Ectodermal cell (in vitro differentiated cells): Measurements from ENCODE around the gene CNN2.

ENCODE experiments used
- H3K27ac ChIP-seq: 2 replicates; pipeline ENCODE4 v1.7.0; 2013; ENCODE audit warnings: mild to moderate bottlenecking, low read depth, low read length; ENCODE audit not compliant: insufficient read depth, poor library complexity, severe bottlenecking
- H3K27me3 ChIP-seq: 2 replicates; pipeline ENCODE4 v1.7.0; 2013; ENCODE audit warnings: mild to moderate bottlenecking, low read length; ENCODE audit not compliant: insufficient read depth, control insufficient read depth, poor library complexity, severe bottlenecking
- H3K36me3 ChIP-seq: one replicate; pipeline ENCODE4 v1.7.0; 2013; ENCODE audit warnings: low read length; ENCODE audit not compliant: control insufficient read depth, insufficient read depth
- H3K4me1 ChIP-seq: one replicate; pipeline ENCODE4 v1.7.0; 2013; ENCODE audit warnings: low read length; ENCODE audit not compliant: control insufficient read depth, insufficient read depth
- H3K4me3 ChIP-seq: 2 replicates; pipeline ENCODE4 v1.7.0; 2013; ENCODE audit warnings: low read depth, low read length, control low read depth; ENCODE audit not compliant: insufficient read depth
- H3K9me3 ChIP-seq: 2 replicates; pipeline ENCODE4 v1.7.0; 2013; ENCODE audit warnings: mild to moderate bottlenecking, low read length, moderate library complexity; ENCODE audit not compliant: control insufficient read depth
- WGBS, 2 experiments: methylation state at CpG; one replicate each; pipeline ENCODE4 v1.1.7; 2013; ENCODE audit warnings: missing lambda C conversion rate in 2 of 2; 5-methylcytosine and 5-hydroxymethylcytosine counted together

The CNN2 gene

GRCh38 chr19:1004204-1004802 lies 22.1 kb upstream of the CNN2 start:
- 88% methylated on average over 32 of the region's 32 CpGs for WGBS, 2 experiments
- Histone ChIP-seq H3K9me3 (no peaks in the 10 kb centered on the region), H3K27ac (no peak overlapping the region), H3K27me3 (peaks cover 34% of the 10 kb centered on the region), H3K36me3 (no peaks in the 10 kb centered on the region), H3K4me1 (no peaks in the 10 kb centered on the region), H3K4me3 (no peak overlapping the region)

DNA sequence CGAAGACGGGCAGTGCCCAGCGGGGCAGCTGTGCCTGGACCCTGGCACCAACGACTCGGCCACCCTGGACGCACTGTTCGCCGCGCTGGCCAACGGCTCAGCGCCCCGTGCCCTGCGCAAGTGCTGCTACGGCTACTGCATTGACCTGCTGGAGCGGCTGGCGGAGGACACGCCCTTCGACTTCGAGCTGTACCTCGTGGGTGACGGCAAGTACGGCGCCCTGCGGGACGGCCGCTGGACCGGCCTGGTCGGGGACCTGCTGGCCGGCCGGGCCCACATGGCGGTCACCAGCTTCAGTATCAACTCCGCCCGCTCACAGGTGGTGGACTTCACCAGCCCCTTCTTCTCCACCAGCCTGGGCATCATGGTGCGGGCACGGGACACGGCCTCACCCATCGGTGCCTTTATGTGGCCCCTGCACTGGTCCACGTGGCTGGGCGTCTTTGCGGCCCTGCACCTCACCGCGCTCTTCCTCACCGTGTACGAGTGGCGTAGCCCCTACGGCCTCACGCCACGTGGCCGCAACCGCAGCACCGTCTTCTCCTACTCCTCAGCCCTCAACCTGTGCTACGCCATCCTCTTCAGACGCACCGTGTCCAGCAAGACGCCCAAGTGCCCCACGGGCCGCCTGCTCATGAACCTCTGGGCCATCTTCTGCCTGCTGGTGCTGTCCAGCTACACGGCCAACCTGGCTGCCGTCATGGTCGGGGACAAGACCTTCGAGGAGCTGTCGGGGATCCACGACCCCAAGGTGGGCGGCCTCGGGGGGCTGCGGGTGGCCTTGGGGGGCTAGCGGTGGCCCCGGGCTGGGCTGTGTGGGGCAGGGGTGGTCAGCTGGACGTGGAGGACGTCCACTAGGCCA lies 21.4 kb upstream of the CNN2 start:
- 93% methylated on average over 69 to 70 of the region's 70 CpGs for WGBS, 2 experiments
- no peaks in the 10 kb centered on the region for H3K4me1 ChIP-seq
- H3K9me3 ChIP-seq, result no peaks in the 10 kb centered on the region
- no peaks in the 10 kb centered on the region for H3K36me3 ChIP-seq
- no peak overlapping the region for H3K4me3 ChIP-seq
- no peak overlapping the region for H3K27ac ChIP-seq
- H3K27me3 ChIP-seq, result peaks cover 27% of the 10 kb centered on the region

DNA sequence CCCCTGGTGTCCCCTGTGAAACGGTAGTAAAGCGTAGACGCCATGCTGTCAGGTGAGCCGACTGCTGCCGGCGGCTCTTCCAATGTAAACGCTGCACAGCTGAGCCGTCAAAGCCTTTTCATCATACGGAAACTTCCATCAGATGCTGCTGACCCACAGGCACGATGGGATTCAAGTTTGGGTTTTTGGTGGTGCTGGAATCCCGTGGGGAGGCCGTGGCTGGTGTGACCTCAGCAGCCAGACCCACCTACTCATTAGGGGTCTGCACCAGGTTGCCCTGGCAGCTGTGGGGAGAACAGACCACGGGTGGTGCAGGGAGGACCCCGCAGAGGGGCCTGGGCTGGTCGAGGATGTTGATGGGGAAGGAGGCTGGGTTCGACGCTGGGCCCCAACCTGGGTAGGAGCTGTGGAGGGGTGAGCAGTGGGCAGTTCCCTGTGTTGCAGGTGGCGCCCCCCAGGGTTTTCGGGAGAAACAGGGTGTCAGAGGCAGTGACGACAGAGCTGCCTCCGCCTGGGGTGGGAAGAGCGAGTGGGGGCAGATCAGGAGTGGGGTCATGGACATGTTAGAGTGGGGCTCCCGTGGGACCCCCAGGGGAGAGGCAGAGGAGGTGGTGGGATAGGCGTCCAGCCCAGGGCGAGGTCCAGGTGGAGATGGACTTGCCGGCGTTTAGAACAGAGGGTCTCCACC lies 19.6 kb upstream of the CNN2 start:
- Histone ChIP-seq H3K4me3 (no peak overlapping the region), H3K27ac (no peak overlapping the region), H3K27me3 (peaks cover 9% of the 10 kb centered on the region), H3K36me3 (no peaks in the 10 kb centered on the region), H3K9me3 (no peaks in the 10 kb centered on the region), H3K4me1 (no peaks in the 10 kb centered on the region)
- WGBS, 2 experiments, result 90 to 92% methylated on average over 27 of the region's 27 CpGs

DNA sequence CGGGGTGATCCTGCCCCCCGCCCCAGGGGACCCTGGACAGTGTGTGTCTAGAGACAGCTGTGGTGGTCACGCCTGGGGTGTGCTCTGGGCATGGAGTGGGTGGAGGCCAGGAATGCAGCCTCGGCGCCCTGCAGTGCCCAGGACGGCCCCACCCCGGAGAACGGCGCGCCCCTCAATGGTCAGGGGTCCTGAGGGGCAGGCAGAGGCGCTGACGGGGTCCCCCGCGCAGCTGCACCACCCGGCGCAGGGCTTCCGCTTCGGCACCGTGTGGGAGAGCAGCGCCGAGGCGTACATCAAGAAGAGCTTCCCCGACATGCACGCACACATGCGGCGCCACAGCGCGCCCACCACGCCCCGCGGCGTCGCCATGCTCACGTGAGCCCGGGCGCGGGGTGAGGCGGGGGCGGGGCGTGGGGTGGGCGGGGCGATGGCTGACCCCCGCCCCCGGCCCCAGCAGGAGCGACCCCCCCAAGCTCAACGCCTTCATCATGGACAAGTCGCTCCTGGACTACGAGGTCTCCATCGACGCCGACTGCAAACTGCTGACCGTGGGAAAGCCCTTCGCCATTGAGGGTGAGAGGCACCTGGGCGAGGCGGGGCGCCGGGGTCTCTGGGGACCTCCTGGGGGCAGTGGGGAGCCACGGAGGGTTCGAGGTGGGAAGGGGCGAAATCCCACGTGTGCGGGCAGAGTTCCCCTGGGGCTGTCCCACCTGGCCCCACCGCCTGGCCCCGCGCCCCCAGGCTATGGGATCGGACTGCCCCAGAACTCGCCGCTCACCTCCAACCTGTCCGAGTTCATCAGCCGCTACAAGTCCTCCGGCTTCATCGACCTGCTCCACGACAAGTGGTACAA lies 18.8 kb upstream of the CNN2 start:
- no peak overlapping the region for H3K4me3 ChIP-seq
- H3K9me3 ChIP-seq, result no peaks in the 10 kb centered on the region
- H3K36me3 ChIP-seq, result peaks cover 5% of the 10 kb centered on the region
- no peak overlapping the region for H3K27ac ChIP-seq
- H3K27me3 ChIP-seq, result peaks cover 2% of the 10 kb centered on the region
- no peaks in the 10 kb centered on the region for H3K4me1 ChIP-seq
- WGBS, 2 experiments, result 95 to 96% methylated on average over 73 of the region's 73 CpGs

DNA sequence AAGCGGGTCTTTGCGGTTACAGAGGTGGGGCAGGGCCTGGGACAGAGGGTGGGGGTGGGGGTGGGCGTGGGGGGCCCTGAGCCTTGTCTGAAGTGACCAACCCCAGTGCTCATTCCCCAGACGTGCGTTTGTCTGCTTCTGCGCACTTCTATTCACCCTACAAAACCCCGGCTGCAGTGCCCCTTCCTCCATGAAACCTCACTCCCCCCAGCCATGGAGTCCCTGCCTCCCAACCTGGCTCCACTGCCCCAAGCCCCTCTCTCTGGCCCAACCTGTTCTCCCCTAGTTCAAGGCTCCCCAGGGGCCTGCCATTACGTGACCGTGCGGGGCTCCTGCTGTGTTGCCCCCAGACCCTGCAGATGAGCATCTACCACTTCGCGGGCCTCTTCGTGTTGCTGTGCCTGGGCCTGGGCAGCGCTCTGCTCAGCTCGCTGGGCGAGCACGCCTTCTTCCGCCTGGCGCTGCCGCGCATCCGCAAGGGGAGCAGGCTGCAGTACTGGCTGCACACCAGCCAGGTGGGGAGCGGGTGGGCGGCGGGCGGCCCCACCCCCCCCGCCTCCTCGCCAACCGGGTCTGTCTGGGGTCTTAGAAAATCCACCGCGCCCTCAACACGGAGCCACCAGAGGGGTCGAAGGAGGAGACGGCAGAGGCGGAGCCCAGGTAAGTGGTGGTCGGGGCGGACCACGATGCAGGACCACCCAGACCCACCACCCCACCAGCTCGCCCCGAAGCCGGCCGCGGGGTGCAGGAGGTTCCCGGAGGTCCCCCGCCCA lies 18.0 kb upstream of the CNN2 start:
- H3K27ac ChIP-seq, result no peak overlapping the region
- no peaks in the 10 kb centered on the region for H3K4me1 ChIP-seq
- peaks cover 5% of the 10 kb centered on the region for H3K36me3 ChIP-seq
- no peaks in the 10 kb centered on the region for H3K9me3 ChIP-seq
- WGBS, 2 experiments, result 93% methylated on average over 45 of the region's 45 CpGs
- no peaks in the 10 kb centered on the region for H3K27me3 ChIP-seq
- no peak overlapping the region for H3K4me3 ChIP-seq

GRCh38 chr19:1009041-1009980 lies 17.1 kb upstream of the CNN2 start:
- Histone ChIP-seq H3K9me3 (no peaks in the 10 kb centered on the region), H3K27me3 (no peaks in the 10 kb centered on the region), H3K36me3 (peaks cover 5% of the 10 kb centered on the region), H3K4me3 (no peak overlapping the region), H3K4me1 (no peaks in the 10 kb centered on the region), H3K27ac (no peak overlapping the region)
- WGBS, 2 experiments, result 95% methylated on average over 92 of the region's 92 CpGs

- H3K4me1 ChIP-seq, result no peaks in the 10 kb centered on the region
- 92 to 94% methylated on average over 29 of the region's 29 CpGs for WGBS, 2 experiments
- H3K36me3 ChIP-seq, result peaks cover 5% of the 10 kb centered on the region
- no peaks in the 10 kb centered on the region for H3K9me3 ChIP-seq
- no peaks in the 10 kb centered on the region for H3K27me3 ChIP-seq
- no peak overlapping the region for H3K4me3 ChIP-seq
- H3K27ac ChIP-seq, result no peak overlapping the region
Measured at GRCh38 chr19:1009981-1010538, 16.3 kb upstream of the CNN2 start.

- Histone ChIP-seq H3K27me3 (no peaks in the 10 kb centered on the region), H3K27ac (no peak overlapping the region), H3K4me3 (no peak overlapping the region), H3K9me3 (no peaks in the 10 kb centered on the region), H3K36me3 (peaks cover 5% of the 10 kb centered on the region), H3K4me1 (peaks cover 5% of the 10 kb centered on the region)
- WGBS, 2 experiments, result 95% methylated on average over 56 of the region's 56 CpGs
Measured at GRCh38 chr19:1010586-1011510, 15.6 kb upstream of the CNN2 start.
